Hepatocyte (in vitro differentiated cells): ENCODE data around the gene CPSF6.

ENCODE experiments used
- CTCF ChIP-seq: fragments of 200-600 bp; sonication (generic); IDR thresholded peaks from 2 replicates; pipeline ENCODE4 v1.5.1; 2016; ENCODE audit warnings: antibody characterized with exemption, mild to moderate bottlenecking; ENCODE audit not compliant: poor library complexity
- EZH2 ChIP-seq: fragments of 200-600 bp; sonication (generic); IDR thresholded peaks from 2 replicates; pipeline ENCODE4 v1.6.1; 2016; ENCODE audit warnings: antibody characterized with exemption, mild to moderate bottlenecking, borderline replicate concordance
- EZH2phosphoT487 ChIP-seq: fragments of 200-600 bp; sonication (generic); IDR thresholded peaks from one replicate; pipeline ENCODE4 v1.6.1; 2018; ENCODE audit warnings: antibody characterized with exemption, mild to moderate bottlenecking, low read depth, moderate library complexity; ENCODE audit not compliant: unreplicated experiment, severe bottlenecking

- TF ChIP-seq CTCF (no peak), EZH2phosphoT487 (no peak), EZH2 (no peak)
Observed at GRCh38 chr12:69284131-69284530, 44.8 kb downstream of the CPSF6 start.
